ENCODE results near the gene SNX17. TPM values are rescaled to one million over a fixed set of nuclear protein-coding genes. Genes with fewer than 3 reads are reported as not detected.

The SNX17 gene
- total and polyA plus RNA-seq, 7 donors, result 70.5 to 102 (median 92.4) TPM

GRCh38 chr2:27379836-27380625 lies 9.6 kb downstream of the SNX17 start:
- peaks cover 43 to 76% (median 46%) of the 10 kb centered on the region in 4 donors for H3K36me3 ChIP-seq
- TF ChIP-seq CTCF (IDR thresholded peaks at IDR 0.05) (no peak), EP300 (IDR thresholded peaks at IDR 0.05) (no peak), POLR2AphosphoS5 (IDR thresholded peaks at IDR 0.05) (peak in 3 of 4 donors; percentile 6 to 49 (median 18))
- H3K4me1 ChIP-seq, result peaks cover 0 to 23% (median 21%) of the 10 kb centered on the region in 4 donors
- no peaks in the 10 kb centered on the region for H3K9me3 ChIP-seq
- no peaks in the 10 kb centered on the region for H3K27me3 ChIP-seq
- 1% methylated on average over 35 of the region's 35 CpGs for whole genome bisulfite sequencing, 2 donors
- intact Hi-C loops (cut with DNase I), result loop anchor here (1.0 to 2.0 kb wide), 2 partner anchors 10 to 29 kb away; partner anchors contain the start of genes EIF2B4, PPM1G and SNX17
- peak overlapping the region; percentile 51 to 87 (median 72) for H3K4me3 ChIP-seq
- DNase-seq, result peak; percentile 88
- peak overlapping the region; percentile 84 to 90 (median 88) for H3K27ac ChIP-seq

GRCh38 chr2:27380626-27381545 lies 10.5 kb downstream of the SNX17 start, which contains the start of gene ZNF513:
Gene ZNF513 (minus strand): TSS chr2:27380734. CDS start chr2:27380526, 208 bp downstream.
- H3K27me3 ChIP-seq, result no peaks in the 10 kb centered on the region
- H3K27ac ChIP-seq, result peak within 1 kb of the TSS; percentile 84 to 90 (median 88)
- 12 to 18% methylated on average over 67 of the region's 67 CpGs for WGBS, 2 donors
- H3K4me1 ChIP-seq, result peaks cover 0 to 23% (median 21%) of the 10 kb centered on the region in 4 donors
- H3K4me3 ChIP-seq, result peak within 1 kb of the TSS; percentile 51 to 87 (median 72)
- intact Hi-C loops (cut with DNase I), result loop anchor here (1.0 to 2.0 kb wide), 2 partner anchors 11 to 28 kb away; partner anchors contain the start of genes EIF2B4, PPM1G and SNX17
- peak; percentile 20 to 22 for TF ChIP-seq POLR2A (IDR thresholded peaks at IDR 0.05)
- TF ChIP-seq CTCF (IDR thresholded peaks at IDR 0.05), result no peak
- peak in 1 of 4 donors; percentile 29 for TF ChIP-seq EP300 (IDR thresholded peaks at IDR 0.05)
- peak; percentile 51 to 87 (median 86) for TF ChIP-seq POLR2AphosphoS5 (IDR thresholded peaks at IDR 0.05)
- H3K9me3 ChIP-seq, result no peaks in the 10 kb centered on the region
- peak; percentile 99 for DNase-seq
- H3K36me3 ChIP-seq, result peaks cover 34 to 76% (median 42%) of the 10 kb centered on the region in 4 donors

- 94 to 95% methylated on average over 10 of the region's 10 CpGs for WGBS, 2 donors
- H3K27me3 ChIP-seq, result no peaks in the 10 kb centered on the region
- H3K4me1 ChIP-seq, result peaks cover 0 to 23% (median 21%) of the 10 kb centered on the region in 4 donors
- peaks cover 28 to 76% (median 34%) of the 10 kb centered on the region in 4 donors for H3K36me3 ChIP-seq
- intact Hi-C loops (cut with DNase I), result loop anchor here (2.0 kb wide), 1 partner anchor 27 kb away; the partner anchor contains the start of gene PPM1G
- no peaks in the 10 kb centered on the region for H3K9me3 ChIP-seq
- H3K27ac ChIP-seq, result peak overlapping the region; percentile 84 to 90 (median 88)
- TF ChIP-seq EP300 (IDR thresholded peaks at IDR 0.05), result no peak
- TF ChIP-seq POLR2A (IDR thresholded peaks at IDR 0.05), result no peak
- no peak for TF ChIP-seq CTCF (IDR thresholded peaks at IDR 0.05)
- no peak for TF ChIP-seq POLR2AphosphoS5 (IDR thresholded peaks at IDR 0.05)
- no peak for DNase-seq
- no peak overlapping the region for H3K4me3 ChIP-seq
These were observed 11.3 kb downstream of the SNX17 start for GRCh38 chr2:27381577-27382181.
